NCI-H345 (cell line): Measurements from ENCODE around the gene PSORS1C2.

Experiments used
- DNase-seq: peaks from one replicate; lab custom pipeline; 2025; lab: John Stamatoyannopoulos, UW

Gene PSORS1C2

DNA sequence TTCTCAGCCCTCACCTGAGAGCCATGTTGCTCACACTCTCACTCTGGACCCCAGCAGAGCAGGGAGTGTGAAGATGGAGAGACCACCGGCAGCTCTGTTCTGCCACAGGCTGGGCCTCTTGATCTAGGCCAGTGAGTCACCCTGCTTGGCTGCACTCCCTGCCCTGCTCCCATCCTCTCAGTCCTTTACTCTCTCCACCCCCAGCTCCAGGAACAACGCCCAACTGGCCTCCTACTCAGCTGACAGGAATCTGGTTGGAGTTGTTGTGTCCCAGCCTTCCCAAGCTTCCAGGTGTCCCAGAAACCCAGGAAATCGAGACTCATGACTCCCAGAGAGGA lies 24.4 kb downstream of the PSORS1C2 start, which contains the start of gene PSORS1C1:
Gene PSORS1C1 (plus strand): TSS at position 260 of the 338 bp plus-strand sequence. CDS start 14,833 bp downstream, outside the sequence.
- DNase-seq, result no peak

DNA sequence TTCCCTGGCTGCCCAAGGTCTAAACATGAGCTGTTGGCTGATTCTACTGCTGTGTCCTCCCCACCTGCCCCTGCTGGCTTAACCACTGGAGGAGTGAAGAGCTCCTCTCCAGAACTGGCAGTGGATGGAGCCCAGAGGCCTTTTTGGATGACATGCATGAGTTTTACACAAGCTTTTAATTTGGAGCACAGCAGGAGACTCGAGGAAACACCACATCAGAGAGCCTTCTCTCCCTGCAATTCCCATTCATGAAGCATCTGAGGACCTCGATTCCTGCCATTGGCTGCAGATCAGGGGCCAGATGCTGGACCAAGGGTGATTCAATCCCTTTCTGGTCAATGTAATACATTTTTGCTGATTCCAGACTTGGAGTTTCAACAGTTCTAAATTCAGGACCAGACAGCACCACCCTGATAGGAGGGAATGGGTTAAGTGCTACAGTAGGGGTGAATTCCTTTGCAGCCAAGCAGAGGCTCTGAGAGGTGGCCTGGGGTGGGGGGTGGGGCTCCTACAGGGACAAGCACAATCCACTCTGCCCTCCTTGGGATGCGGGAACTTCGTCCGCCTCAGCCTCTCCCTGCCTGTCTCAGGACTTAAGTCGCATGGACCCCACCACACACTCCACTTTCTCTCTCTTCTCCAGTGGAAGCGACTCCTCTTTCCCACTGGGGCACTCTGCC lies 24.9 kb downstream of the PSORS1C2 start:
- no peak for DNase-seq

DNA sequence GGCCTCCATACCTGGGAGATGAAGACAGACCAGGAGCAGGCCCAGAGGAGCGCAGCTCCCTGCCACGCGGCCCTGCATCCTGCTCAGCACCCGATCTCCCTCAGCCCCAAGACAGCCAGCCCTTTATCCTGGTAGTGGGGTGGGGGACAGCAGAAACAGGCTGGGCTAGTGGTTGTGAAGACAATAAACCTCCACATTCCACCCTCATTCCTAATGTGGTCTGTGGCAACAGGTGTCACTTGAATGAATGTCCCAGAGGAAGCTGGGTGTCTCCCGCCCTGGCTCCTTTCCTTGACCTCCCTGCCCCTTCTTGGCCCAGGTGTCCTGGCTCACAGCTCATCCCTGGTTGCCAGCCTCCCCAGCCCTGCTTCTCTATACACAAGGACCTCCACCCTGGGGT lies 26.4 kb downstream of the PSORS1C2 start, which contains the start of gene C6orf15:
Gene C6orf15 (minus strand): TSS at position 98 of the 400 bp plus-strand sequence. CDS start 20 bp downstream, at position 78.
- no peak for DNase-seq

DNA sequence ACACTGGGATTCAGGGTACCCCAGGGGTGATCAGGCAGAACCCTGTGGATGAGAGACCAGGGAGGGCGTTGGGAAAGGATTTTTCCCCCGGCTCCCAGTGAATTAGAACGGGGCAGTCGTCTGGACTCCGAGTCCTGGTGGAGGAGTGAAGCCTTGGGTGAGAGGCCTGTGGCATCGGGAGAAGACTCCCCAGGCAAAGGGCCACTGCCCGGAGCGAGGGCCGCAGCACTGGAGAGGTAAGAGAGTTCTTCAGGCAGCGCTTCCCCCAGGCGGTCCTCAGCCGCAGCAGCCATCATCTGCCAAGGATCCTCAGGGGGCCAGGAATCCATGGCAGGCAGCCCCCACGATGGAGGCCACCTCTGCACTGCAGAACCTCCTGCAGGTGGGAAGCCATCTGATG lies 27.2 kb downstream of the PSORS1C2 start:
- no peak for DNase-seq

DNA sequence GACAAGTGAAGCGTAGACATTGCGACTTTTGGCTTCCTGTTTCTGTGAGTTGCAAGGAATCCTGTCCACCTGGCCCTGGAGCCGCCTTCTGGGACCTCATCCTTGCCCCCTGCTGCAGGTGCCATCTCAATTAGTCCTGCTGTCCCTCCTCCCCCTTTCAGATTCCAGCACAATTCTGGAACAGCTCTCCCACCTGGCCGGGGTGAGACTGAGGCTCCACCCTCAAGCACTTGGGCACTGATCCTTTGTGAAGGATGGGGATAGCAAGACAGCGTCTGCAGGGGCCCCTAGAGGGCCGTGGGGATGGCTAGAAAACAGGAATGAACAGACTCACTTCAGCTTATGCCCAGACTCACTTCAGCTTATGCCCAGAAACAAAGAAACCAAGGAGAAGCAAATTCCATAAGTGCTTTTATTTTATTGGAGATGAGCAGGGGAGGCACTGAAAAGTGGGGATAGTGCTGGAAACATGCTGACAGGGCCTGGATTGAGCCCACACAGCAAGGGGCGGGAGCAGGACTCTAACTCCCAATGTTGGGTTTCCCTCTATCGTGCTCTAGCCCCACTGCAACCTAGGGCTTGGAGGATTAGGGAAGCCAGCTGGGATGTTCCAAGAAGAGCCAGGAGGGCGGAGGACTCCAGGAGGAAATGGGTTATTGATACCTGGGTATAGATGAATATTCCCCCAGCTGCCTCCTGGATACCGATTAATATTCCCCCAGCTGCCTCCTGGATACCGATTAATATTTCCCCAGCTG lies 27.9 kb downstream of the PSORS1C2 start:
- DNase-seq, result no peak

DNA sequence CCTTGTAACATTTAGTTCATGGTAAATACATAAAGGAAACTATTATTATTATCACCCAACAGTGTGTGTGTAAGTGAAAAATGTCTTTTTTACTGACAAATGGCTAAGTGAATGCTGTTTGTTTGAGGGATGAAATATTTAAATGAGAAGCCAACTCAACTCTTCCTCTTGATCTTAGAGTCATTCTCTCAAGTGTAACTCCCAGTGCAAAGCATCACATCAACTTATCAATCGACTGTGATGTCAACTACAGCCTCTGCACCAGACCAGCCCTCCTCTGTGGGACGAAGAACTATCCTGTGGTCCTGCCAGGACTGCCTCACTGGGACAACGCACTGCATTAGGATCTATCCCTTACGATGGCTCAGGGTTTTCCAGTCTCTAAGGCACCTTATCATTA lies 31.8 kb downstream of the PSORS1C2 start:
- no peak for DNase-seq

DNA sequence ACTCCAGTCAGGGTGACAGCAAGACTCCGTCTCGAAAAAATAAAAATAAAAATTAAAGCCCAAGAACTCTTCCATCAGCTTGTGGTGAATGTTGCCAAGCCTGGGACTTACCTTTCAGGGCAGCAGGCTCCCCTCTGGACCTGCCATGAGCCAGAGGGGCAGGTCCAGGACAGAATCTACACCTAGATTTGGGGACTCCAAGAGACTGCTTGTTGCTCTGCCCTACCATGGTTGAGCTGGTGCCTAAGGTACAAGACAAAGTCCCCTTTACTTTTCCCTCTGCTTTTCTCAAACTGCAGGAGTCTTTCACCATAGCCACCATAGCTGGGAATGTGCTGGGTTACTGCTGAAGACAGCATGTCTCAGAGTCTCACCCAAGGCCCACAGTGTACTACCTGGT lies 35.7 kb downstream of the PSORS1C2 start:
- DNase-seq, result no peak

DNA sequence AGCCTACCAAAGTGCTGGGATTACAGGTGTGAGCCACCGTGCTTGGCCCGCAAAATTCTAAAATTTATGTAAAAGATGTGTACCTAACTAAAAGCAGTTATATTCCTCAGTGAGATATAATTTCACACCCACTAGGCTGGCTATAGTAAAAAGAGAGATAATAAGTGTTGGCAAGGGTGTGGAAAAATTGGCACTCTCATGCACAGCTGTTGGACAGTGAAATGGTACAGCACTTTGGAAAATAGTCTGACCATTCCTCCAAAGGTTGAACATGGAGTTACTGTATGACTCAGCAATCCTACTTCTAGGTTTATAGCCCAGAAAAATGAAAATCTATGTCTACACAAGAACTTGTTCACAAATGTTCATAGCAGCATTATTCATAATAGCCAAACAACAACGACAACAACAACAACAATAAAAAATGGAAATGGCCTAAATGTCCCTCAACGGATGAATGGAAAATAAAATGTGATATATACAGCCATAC lies 40.4 kb downstream of the PSORS1C2 start:
- DNase-seq, result no peak

DNA sequence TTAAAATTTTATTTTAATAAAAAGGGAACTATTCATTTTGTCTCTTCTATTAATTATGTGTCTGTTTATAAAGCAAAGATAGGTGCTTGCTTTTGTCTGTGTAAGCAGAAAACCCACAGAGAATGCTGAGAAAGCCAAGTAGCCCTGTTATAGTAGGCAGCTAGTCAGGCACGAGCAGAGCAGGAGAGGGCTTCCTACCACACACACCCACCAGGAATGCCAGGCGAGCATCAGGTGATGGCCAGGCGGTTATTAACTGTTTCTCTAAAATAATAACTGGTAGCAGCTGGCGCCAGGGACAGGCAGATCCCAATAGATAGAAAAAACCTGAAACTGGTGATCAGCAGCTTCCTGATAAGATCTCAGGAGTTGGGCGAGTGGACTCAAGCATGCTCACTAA lies 42.2 kb downstream of the PSORS1C2 start:
- DNase-seq, result no peak

DNA sequence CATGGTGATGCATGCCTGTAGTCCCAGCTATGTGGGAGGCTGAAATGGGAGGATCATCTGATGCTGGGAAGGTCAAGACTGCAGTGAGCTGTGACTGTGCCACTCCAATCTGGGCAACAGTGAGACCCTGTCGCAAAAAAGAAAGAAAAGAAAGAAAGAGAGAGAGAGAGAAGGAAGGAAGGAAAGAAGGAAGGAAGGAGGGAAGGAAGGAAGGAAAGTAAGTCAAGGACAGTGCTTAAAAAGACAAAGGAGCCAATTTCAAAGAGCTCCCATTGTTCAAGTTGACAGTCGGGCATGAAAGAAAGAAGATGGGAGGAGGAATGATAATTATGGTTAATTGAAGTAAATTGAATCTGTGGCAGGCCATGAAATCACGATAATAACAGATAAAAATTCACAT lies 42.7 kb downstream of the PSORS1C2 start:
- no peak for DNase-seq

DNA sequence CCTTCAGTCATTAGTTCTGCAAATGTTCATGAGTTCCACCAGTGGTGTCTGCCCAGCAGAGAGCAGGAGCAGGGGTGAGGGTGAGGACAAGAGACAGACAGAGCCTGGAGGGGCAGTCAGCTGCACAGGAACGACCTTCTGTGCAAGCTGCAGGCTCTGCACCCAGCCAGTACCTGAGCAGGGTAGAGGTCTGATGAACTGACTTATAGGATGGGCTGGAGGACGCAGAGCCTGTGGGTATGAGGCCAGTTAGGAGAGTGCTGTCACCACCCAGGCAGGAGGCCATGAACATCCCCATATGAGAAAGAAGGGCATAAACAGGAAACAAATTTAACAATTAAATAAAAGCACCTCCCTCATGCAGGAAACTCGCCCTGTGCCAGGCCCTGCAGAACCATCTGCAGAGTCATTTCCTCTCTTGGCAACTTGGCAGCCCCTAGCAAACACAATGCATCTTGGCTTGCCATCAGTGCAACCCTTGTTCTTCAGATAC lies 44.4 kb downstream of the PSORS1C2 start:
- DNase-seq, result no peak

DNA sequence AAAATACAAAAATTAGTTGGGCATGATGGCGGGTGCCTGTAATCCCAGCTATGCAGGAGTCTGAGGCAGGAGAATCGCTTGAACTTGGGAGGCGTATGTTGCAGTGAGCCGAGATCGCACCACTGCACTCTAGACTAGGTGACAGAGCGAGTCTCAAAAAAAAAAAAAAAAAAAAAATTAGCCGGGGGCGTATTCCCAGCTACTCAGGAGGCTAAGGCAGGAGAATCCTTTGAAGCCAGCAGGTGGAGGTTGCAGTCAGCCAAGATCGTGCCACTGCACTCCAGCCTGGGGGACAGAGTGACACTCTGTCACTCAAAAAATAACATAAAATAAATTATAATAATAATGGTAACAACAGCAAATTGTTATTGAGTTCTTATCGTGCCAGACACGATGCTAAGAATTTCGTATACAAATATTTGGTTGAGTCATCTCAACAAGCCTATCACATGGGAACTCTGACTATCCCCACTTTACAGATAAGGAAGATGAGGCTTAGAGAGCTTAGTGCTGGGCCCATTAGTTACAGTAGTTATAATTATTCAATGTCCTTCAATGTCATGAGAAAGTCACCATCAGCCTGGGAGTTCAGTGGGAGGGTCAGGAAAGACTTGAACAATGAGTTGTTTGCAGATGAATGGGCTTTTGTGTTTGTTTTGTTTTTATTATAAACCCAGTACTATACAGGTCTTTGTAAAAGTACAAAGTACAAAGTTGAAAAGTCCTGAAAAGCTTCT lies 45.9 kb downstream of the PSORS1C2 start:
- no peak for DNase-seq

DNA sequence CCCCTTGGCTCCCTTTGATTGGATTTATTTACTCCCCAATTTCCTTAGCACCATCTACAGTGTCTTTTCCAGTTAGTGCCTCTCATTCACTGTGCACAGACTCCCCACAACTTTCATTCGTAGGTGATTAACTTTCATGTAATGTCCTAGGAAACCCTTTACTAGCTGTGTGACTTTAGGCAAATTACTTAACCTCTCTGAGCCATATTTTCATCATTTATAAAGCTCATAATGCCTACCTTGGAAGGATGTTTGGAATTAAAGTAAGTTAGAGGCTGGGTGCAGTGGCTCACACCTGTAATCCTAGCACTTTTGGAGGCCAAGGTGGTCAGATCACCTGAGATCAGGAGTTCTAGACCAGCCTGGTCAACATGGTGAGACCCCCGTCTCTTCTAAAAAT lies 46.6 kb downstream of the PSORS1C2 start:
- no peak for DNase-seq

DNA sequence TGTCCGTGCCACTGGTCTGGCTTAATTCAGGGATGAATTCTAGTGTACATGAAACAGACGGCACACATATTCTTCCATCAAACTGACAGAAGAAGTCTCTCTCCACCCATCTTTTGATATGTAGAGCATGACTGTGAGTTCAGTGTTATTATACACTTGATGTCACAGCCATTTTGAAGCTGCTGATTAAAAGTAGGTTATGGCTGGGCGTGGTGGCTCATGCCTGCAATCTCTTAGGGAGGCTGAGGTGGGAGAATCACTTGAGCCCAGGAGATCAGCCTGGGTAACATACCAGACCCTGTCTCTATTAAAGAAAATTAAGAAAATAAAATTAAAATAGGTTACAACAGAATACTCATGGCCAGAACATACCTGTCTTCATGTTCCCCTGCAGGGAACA lies 47.2 kb downstream of the PSORS1C2 start:
- DNase-seq, result no peak

DNA sequence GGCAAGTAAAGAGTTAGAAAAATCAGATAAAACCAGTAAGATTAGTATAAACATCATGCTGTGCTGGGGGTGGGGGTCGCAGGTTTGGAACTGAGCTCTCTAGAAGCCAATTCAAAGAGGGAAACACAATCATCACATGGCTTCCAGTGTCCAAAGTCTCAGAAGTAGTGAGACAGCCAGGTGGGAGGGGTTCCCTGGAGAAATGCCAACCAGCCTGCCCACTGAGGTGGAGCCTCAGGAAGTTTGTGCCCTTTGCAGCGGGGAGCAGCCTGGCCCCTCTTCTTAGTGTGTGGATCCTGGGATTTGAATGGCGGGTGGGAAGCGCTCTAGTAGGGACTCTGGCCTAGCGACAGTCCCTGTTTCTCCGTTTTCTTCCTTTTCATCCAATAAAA lies 47.9 kb downstream of the PSORS1C2 start:
- DNase-seq, result no peak

DNA sequence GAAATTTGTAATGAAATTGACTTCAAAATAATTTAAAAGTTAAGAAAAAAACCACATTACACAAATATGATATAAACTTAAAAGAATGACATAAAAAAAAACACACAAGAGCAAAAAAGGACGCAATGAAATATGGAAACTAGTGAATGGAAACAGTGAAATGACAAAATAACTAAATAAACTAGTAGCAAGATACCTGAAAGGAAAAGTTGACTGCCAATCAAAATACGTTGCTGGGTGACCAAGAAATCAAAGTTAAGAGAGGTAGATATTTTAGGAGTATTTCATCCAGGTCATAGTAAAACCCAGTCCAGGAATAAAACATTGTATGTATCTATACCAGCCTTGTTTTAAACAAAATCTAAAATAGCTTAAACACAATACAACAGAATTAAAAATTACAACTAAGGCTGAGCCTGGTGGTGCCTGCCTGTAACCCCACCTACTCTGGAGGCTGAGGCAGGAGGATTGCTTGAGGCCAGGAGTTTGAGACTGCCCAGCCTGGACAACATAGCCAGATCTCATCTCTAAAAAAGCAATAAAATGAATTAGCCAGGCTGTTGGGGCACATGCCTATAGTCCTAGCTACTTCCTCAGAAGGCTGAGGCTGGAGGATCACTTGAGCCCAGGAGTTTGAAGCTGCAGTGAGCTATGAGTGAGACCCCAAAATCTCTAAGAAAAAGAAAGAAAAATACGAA lies 48.4 kb downstream of the PSORS1C2 start:
- DNase-seq, result no peak
